GM10248 (cell line): ENCODE results near the gene RGS11.

Source experiments
- CTCF ChIA-PET: fragments of 300-600 bp; sonication (Branson Sonifier 250); formaldehyde crosslinking; extraction: SDS; loops from one replicate; lab custom pipeline; 2021; ENCODE audit warnings: antibody characterized with exemption; lab: Yijun Ruan, JAX
- POLR2A ChIA-PET: fragments of 350-650 bp; sonication (Branson Sonifier 250); formaldehyde crosslinking; extraction: SDS; loops from one replicate; lab custom pipeline; 2020; ENCODE audit warnings: antibody characterized with exemption; lab: Yijun Ruan, JAX
- DNase-seq: peaks from one replicate; pipeline ENCODE4 v3.0.0; 2012; ENCODE audit errors: extremely low spot score
- CTCF ChIP-seq: IDR thresholded peaks from 2 replicates; pipeline ENCODE4 v1.5.1; 2012; ENCODE audit warnings: mild to moderate bottlenecking, low read depth; ENCODE audit errors: extremely low read depth, missing control alignments, control extremely low read depth

RGS11 gene

GRCh38 chr16:286491-287297, 10.9 kb upstream of the RGS11 start:
- no peak for TF ChIP-seq CTCF
- POLR2A ChIA-PET = no interaction called here
- CTCF ChIA-PET = interaction anchor here (1.0 to 1.3 kb wide), 2 partner anchors 22 to 180 kb away, joined by 3 read pairs; no protein-coding TSS in a partner anchor
- DNase-seq = no peak

DNA sequence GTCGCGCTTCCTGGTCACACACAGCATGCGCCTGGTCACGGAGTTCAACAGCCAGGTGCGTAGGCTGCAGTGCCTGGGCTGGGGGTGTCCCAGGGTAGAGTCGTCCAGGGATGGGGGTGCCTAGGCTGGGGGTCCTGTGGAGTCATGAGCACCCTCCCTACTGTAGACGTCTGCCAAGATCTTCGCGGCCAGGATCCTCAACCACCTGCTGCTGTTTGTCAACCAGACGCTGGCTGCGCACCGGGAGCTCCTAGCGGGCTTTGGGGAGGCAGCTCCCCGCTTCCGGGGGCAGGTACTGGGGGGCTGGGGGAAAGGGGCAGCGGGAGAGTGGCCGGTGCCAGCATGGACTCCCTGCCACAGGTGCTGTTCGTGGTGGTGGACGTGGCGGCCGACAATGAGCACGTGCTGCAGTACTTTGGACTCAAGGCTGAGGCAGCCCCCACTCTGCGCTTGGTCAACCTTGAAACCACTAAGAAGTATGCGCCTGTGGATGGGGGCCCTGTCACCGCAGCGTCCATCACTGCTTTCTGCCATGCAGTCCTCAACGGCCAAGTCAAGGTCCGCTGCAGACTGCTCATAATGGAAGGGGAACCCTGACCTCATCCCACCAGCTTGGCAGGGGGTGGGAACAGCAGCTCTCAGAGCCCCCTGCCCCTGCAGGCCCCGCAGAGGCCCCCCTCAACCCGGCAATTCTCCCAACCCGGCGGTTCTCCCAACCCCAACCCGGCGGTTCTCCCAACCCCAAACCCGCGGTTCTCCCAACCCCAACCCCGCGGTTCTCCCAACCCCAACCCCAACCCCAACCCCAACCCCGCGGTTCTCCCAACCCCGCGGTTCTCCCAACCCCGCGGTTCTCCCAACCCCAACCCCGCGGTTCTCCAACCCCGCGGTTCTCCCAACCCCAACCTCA, 9.7 kb upstream of the RGS11 start:
- ChIA-PET POLR2A (no interaction called here), CTCF (no interaction called here)
- TF ChIP-seq CTCF = no peak
- no peak for DNase-seq

DNA sequence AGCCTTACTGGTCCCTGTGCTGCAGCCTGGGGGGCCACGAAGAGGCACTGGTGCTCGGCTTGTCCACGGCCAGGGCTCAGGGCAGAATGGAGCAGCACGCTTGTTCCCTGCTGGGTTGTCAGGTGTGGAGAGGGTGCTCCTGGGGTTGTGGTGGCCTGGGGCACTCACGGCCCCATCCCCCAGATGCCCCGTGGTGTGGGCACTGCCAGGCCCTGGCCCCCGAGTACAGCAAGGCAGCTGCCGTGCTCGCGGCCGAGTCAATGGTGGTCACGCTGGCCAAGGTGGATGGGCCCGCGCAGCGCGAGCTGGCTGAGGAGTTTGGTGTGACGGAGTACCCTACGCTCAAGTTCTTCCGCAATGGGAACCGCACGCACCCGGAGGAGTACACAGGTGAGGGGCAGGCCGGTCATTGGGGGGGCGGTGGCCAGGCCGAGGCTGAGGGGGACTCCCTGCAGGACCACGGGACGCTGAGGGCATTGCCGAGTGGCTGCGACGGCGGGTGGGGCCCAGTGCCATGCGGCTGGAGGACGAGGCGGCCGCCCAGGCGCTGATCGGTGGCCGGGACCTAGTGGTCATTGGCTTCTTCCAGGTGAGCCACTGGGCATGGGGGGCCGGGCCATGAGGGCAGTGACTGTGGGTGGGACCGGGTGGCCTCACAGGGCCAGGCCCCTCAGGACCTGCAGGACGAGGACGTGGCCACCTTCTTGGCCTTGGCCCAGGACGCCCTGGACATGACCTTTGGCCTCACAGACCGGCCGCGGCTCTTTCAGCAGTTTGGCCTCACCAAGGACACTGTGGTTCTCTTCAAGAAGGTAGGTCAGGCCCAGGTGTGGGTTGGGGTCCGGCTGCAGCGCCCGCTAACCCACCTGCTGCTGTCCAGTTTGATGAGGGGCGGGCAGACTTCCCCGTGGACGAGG, 8.7 kb upstream of the RGS11 start:
- TF ChIP-seq CTCF = no peak
- POLR2A ChIA-PET = no interaction called here

DNA sequence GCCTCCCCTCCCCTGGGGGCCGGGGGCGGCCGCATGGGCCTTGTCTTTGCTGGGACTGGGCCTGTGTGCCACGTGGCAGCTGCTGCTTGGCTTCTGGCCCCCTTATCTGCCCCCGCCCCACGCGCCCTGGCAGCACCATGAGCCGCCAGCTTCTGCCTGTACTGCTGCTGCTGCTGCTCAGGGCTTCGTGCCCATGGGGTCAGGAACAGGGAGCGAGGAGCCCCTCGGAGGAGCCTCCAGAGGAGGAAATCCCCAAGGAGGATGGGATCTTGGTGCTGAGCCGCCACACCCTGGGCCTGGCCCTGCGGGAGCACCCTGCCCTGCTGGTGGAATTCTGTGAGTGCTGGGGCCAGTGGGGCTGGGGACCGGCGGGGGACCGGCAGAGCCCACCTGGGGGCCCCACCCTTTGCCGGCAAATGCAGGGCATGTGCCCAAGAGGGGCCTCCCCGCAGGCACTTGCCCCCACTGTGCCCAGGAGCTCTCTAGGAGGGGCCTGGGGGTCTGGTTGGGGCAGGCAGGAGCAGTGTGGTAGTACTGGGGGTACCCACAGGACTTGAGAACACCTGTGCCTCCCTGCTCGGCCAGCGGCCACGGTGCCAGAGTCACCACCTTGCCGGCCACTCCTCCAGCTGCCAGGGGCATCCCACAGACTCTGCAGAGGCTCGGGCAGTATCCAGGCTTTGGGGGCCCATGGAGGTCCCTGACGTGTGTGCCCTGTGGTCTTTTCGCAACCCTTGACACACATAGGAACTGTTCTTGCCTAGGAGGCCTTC, 7.5 kb upstream of the RGS11 start, which contains the start of gene PDIA2:
TSS of gene PDIA2 (plus strand) at position 132 of the 773 bp plus-strand sequence. CDS start at position 138, 6 bp downstream.
- ChIA-PET POLR2A (no interaction called here), CTCF (interaction anchor here (1.2 kb wide), 1 partner anchor 12 kb away, joined by 3 read pairs; no protein-coding TSS in a partner anchor)
- no peak for DNase-seq
- no peak for TF ChIP-seq CTCF

More for the DNA sequence above, 8.7 kb upstream of the RGS11 start:
- CTCF ChIA-PET = no interaction called here
- no peak for DNase-seq

DNA sequence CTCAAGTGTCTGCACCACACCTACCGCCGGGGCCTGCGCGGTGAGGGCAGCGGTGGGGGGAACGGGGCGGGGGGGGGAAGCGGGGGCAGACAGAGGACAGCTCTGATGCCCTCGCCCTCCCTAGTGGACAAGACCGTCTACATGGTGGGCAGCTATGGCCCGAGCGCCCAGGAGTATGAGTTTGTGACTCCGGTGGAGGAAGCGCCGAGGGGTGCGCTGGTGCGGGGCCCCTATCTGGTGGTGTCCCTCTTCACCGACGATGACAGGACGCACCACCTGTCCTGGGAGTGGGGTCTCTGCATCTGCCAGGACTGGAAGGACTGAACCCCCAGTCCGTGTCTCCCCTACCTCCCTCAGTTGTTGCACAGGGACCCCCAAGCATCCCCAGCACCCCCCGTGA, 6.7 kb upstream of the RGS11 start:
- no peak for DNase-seq
- TF ChIP-seq CTCF = no peak
- ChIA-PET POLR2A (no interaction called here), CTCF (interaction anchor here (1.2 kb wide), 1 partner anchor 12 kb away, joined by 3 read pairs; no protein-coding TSS in a partner anchor)
